Measurements from ENCODE around the gene SV2B.

The SV2B gene

DNA sequence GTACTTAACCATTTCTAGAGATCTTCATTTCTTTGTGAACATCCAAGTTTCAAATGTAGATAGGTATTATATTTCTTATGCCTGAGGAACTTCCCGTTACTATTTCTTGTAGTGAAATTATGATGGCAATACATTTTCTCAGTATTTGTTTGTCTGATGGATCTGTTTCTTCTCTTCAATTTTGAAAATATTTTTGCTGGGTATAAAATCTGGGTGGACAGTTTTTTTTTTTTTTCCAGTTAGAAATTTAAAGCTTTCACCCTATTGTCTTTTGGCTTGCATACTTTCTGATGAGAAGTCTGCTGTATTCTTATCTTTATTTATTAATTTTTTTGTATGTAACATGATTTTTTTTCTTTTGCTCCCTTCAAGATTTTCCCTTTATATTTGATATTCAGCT lies 175.8 kb downstream of the SV2B start:
- no peak for DNase-seq (ENCODE audit: low spot score)

GRCh38 chr15:91278951-91279350 lies 178.9 kb downstream of the SV2B start:
- peak; percentile 59 for DNase-seq (ENCODE audit: low spot score)

DNA sequence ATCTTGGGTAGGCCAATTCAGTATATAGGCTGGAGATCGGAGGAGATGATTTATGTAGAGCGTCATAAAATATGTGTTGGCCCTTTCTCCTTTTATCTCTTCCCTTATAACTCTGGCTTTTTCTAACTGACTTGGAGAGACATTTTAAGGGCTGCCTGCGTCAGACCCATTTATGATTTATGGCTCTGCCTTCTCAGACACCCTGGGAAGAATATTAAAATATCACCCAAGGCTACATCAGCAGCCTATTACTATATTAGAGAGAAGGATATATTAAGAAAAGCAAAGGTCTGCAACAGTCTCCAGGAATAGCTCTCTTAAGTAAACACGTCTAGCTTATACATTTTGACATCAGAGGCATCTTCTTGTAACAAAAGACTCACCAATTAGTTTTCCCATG lies 179.4 kb downstream of the SV2B start:
- no peak for DNase-seq (ENCODE audit: low spot score)

- DNase-seq (ENCODE audit: low spot score): no peak
Measured at GRCh38 chr15:91281947-91282346, 181.9 kb downstream of the SV2B start.

GRCh38 chr15:91282486-91282885 lies 182.4 kb downstream of the SV2B start:
- no peak for DNase-seq (ENCODE audit: low spot score)

DNA sequence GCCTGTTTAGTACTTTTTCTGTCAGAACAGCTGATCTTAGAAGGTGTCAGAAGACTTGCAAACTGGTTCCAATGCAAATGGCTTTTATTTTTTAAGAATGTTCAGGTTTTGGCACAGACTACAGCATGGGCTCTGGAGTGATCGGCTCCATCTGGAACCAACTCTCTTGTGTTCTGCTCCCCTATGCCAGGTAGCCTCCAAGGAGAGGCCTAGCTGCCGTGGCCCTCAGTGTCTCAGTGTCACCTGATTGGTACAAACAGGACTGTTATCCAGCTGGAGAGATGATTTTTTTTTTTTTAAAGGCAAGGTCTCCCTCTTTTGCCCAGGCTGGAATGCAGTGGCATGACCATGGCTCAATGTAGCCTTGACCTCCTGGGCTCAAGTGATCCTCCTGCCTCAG lies 183.1 kb downstream of the SV2B start:
- no peak for DNase-seq (ENCODE audit: low spot score)

DNA sequence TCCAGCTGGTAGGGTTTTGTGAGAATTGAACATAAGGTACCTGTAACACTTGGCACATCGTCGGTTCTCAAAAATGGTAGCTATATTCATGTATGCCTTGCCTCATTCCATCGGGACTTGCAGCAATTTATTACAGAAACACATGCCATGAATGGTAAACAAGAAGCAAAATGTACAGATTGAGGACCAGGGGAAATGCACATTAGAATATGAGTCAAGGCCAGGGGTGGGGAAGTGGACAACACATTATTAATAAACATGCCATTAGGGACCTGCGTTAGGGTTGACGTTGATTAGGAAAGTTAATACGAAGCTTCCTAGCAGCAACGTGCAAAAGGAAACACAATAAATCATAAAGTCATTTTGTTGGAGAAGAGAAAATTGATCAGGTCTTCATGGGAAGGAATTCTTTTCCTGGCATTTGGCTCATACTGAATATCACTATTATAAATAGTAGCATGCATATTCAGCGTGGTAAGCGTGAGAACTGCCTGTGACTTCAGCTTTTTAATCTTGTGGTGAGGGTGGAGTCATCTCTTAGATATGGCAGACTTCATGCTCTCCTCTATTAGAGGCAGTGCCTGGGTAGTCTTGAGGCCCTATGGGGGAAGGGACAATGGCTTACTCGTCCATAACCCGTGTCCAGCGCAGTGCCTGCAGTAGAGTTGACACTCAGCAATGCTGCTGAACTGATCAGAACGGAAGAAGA lies 184.9 kb downstream of the SV2B start:
- DNase-seq (ENCODE audit: low spot score): no peak

- no peak for DNase-seq (ENCODE audit: low spot score)
Measured at GRCh38 chr15:91289324-91289723, 189.3 kb downstream of the SV2B start.

DNA sequence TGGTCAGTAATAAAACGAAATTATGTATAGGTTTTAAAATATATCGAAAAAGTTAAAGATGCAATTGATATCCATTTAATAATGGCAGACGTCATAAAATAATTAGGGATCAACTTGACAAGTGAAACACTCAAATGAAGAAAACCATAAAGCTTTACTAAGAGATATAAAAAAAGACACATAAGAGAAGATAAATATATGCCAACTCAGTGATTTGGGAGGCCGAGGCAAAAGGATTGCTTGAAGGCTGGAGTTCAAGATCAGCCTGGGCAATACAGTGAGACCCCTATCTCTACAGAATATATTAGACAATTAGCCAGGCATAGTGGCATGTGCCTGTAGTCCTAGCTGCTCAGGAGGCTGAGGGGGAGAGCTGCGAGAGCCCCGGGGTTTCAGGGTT lies 190.5 kb downstream of the SV2B start:
- no peak for DNase-seq (ENCODE audit: low spot score)

DNA sequence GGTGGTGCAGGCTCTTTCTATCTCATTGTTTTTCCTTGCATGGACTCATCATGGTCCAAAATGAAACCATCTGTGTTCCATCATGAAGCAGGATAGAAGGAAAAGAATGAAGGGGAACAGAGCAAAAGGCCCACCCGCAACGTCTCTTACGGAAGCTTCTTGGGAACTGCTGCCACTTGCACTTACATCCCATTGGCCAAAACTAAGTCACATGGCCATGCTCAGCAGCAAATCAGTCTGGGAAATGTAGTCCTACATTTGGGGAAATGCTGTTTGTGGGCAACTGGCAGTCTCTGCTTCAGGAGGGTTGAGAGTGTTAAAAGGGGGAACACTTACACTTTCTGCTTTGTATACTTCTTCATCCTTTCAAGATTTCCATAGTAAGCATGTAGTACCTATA lies 191.6 kb downstream of the SV2B start:
- DNase-seq (ENCODE audit: low spot score): no peak

- no peak for DNase-seq (ENCODE audit: low spot score)
Measured at GRCh38 chr15:91294344-91294743, 194.3 kb downstream of the SV2B start.

DNA sequence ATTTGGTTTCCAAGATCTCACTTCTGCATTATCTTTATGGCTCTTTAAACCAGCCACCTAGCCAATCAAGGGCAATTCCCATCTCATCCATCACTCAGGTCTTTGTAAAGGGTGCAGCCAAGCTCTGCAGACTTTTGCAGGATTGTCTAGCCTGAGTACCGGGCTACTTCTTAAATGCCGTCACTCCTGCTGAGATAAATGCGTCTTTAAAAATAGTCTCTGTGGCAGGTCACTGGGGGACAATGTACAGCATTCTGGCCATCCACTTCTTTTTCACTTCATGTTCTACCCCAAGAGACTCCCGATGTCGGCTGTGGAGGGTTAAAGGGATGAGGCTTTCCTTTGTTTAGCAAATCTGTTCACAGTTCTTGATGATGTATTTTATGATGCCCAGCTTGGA lies 194.7 kb downstream of the SV2B start:
- no peak for DNase-seq (ENCODE audit: low spot score)

GRCh38 chr15:91298101-91298500 lies 198.0 kb downstream of the SV2B start:
- no peak for DNase-seq (ENCODE audit: low spot score)

GRCh38 chr15:91302588-91303439 lies 202.8 kb downstream of the SV2B start:
- peak; percentile 79 for DNase-seq (ENCODE audit: low spot score)

DNA sequence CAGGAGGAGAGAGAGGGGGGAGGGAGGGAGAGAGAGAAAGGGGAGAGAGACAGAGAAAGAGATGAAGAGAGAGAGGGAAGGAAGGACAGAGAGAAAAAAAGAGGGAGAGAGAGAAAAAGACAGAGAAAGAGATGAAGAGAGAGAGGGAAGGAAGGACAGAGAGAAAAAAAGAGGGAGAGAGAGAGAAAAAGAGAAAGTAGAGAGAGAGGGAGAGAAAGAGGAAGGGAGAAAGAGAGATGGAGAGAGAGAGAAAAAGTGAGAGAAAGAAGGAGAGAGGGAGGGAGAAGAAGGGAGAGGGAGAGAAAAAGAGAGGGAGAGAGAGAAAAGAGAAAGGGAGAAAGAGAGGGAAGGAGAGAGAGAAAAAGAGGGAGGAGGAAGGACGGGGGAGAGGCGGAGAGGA lies 204.2 kb downstream of the SV2B start:
- no peak for DNase-seq (ENCODE audit: low spot score)

- DNase-seq (ENCODE audit: low spot score): no peak
Measured at GRCh38 chr15:91304786-91305185, 204.7 kb downstream of the SV2B start.

GRCh38 chr15:91306144-91306543 lies 206.1 kb downstream of the SV2B start:
- DNase-seq (ENCODE audit: low spot score): no peak

- DNase-seq (ENCODE audit: low spot score): no peak
Measured at GRCh38 chr15:91307601-91308000, 207.5 kb downstream of the SV2B start.

DNA sequence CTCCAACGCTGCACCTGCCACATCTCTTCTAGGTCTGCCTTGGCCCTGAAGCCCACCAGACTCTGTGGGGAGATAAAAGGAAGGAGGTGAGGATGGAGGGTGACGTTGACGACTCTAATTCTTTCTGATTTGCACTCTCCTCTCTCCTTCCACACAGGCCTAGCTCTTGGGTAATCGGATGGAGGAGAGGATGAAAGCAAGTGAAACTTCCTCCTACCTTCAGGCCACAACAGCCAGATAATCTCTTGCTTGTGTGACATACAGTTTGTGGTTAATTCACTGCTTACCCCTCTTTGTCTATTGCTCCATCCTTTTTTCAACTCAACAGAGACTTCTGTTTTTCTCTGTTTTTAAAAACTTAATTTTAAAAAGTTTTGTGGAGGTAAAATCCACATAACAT lies 208.1 kb downstream of the SV2B start:
- DNase-seq (ENCODE audit: low spot score): no peak

DNA sequence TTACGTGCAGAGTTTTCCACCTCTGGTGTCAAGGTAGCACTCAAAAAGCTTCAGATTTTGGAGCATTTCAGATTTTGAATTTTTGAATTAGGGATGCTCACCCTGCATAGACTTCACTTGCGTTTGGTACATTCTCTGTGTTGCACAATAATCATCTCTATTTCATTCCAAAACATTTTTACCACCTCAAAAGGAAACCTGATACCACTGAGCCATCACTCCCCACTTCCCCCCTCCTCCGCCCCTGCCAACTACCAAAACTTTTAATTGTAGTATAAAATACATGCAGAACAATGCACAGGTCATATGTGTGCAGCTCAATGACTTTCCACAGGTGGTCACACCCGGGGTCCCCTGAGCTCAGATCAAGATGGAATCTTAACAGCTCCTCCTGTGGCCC lies 208.8 kb downstream of the SV2B start:
- DNase-seq (ENCODE audit: low spot score): no peak

GRCh38 chr15:91311986-91312385 lies 211.9 kb downstream of the SV2B start:
- no peak for DNase-seq (ENCODE audit: low spot score)

- no peak for DNase-seq (ENCODE audit: low spot score)
Measured at GRCh38 chr15:91316126-91316525, 216.1 kb downstream of the SV2B start.

DNA sequence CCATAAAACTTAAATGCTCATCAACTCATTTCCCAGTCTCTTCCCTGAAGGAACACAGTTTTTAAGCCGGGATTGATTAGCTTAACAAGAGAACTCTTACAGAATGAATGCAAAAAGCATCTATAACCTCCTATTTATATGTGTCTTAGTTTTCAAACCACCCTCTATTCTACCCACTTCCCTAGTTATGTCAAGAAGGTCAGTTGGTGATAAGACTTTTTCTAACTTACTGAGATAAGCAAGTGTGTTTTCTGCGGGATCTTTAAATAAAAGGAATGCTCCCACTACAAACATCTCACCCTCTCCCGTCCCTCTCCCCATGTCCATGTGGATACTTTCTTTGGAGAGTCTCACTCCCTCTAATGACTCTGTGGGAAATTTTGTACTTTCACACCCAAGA lies 218.5 kb downstream of the SV2B start:
- no peak for DNase-seq (ENCODE audit: low spot score)

DNA sequence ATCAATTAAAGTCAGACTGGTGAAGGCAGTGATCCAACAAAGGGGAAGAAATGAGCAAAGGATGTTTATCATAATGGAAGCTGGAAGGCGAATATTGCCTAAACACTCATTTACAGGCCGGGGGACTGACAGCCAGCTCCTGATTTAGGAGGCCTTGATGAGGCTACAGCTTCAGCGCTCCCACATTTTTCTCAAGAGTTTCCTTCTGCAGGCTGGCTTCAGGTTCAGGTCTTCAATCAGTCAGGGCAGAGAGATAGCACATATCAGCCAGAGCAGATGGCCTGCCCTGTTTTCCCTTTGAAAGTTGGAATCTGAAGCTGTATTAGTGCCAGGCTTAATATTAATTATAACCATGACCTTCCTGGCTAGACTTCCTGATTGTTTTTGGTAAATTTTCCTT lies 218.9 kb downstream of the SV2B start:
- DNase-seq (ENCODE audit: low spot score): no peak
